ENCODE results near the gene CPPED1.

The CPPED1 gene

DNA sequence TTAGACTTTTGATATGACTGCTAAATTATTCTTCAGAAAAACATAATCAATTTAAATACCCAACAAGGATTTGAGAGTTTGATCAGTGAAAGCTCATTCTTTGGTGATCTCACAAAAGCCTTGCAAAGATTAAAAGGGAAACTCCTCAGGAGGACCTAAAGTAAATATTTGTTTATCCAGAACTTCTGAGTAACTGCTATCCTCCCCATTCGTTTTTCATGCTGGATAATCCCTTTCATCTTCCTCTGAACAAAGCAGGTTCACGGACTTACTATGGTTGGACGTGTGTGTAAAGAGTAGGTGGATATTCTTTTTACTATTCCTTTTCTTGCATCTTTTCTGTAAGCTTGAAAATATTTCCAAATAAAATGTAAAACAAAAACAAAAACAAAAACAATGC is 124.7 kb downstream of the CPPED1 start:
- DNase-seq, result no peak

GRCh38 chr16:12677502-12677901 is 126.2 kb downstream of the CPPED1 start:
- DNase-seq, result no peak

DNA sequence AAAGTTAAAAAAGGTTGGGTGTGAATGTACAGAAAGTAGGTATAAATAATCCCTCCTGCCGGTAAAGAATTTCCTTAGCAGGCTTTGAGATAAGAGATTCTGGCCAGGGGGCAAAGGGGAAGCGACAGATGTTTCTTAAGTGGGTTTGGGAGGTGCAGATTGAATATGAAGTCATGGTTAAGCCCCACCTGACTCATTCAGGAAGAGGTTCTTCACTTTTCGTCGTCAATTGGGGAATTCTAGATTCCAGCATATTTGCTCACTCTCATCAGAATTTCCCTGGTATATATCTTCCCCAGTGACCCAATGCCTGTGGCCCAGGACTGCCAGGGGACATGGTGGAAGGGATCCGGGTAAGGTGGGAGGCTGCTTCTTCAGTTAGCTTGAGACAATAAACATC is 127.8 kb downstream of the CPPED1 start:
- no peak for DNase-seq

GRCh38 chr16:12675046-12675445 is 128.6 kb downstream of the CPPED1 start:
- DNase-seq, result no peak

DNA sequence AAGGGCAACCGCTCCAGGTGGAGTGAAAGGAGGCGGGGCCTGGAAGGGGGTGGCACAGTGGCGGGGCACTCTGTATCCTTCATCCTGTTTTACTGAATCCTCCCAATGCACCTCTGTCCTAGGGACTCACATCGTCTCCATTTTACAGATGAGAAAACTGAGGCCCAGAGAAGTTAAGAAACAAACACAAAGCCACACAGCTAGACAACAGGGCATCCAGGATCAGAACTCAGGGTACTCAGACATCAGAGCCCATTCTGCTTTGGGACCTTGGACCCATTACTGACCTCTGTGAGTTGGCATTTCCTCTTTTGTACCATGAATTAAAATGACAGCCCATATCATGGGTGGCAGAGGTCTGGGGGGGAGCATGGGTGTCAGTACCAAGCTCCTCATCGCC is 129.2 kb downstream of the CPPED1 start:
- DNase-seq, result no peak

DNA sequence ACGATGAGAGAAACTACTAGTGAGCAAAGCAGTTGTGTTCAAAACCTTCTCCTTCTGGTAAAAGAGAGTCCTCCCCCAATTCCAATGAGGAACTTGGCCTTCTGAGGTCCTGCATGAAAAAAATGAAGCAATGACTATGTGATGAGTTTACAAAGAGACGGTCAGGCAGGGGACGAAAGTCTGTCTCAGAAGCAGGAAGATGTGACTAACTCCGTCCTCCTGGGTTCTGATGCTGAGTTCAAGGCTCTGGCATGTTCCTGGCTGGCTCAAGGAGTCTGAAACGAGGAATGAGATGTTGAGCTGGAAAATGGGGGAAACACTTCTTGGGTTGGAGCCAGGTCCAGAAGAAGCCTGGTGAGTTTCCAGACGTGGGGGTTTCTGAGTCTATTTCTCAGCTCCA is 129.6 kb downstream of the CPPED1 start:
- no peak for DNase-seq

DNA sequence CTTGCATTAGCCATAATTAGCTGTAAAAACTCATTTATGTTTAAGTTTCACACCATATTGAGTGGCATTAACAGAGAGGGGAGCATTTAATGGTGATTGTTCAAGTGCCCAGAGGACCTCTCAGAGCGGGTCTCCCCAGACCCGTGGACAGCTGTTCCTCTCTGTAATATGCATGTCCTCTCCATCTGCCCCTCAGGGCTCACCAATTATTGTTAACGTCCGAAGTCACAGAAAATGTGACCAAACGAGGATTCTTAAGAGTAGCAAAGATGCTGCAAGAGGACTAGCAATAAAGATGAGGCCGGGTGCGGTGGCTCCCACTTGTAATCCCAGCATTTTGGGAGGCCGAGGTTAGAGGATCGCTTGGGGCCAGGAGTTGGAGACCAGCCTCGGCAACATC is 130.2 kb downstream of the CPPED1 start:
- no peak for DNase-seq

DNA sequence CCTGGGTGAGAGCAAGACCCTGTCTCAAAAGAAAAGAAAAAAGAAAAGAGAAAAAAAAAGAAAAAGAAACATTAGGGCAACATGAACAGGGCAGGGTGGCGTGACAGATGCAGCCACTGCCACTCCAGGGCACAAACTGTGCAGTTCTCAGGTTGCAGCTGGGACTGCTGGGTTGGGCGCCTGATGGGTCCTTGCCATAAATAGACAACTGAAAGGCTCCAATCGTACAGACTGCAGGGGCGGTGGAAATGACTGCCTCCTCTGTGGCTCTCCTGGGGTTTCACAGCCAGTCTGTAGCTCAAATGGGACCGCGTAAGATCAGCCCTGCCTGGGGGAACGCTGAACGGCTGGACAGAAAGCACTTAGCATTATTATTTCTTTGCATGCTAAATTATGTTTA is 130.7 kb downstream of the CPPED1 start:
- DNase-seq, result no peak

- no peak for DNase-seq
Observed at GRCh38 chr16:12669908-12670307, 133.8 kb downstream of the CPPED1 start.

- no peak for DNase-seq
Observed at GRCh38 chr16:12667909-12668308, 135.8 kb downstream of the CPPED1 start.

GRCh38 chr16:12664164-12664733 is 139.4 kb downstream of the CPPED1 start:
- no peak for DNase-seq

- DNase-seq, result no peak
Observed at GRCh38 chr16:12661656-12662172, 142.0 kb downstream of the CPPED1 start.

- no peak for DNase-seq
Observed at GRCh38 chr16:12659871-12660270, 143.8 kb downstream of the CPPED1 start.

- no peak for DNase-seq
Observed at GRCh38 chr16:12658506-12658905, 145.2 kb downstream of the CPPED1 start.

- no peak for DNase-seq
Observed at GRCh38 chr16:12655537-12655936, 148.2 kb downstream of the CPPED1 start.

GRCh38 chr16:12653820-12654392 is 149.8 kb downstream of the CPPED1 start:
- no peak for DNase-seq

DNA sequence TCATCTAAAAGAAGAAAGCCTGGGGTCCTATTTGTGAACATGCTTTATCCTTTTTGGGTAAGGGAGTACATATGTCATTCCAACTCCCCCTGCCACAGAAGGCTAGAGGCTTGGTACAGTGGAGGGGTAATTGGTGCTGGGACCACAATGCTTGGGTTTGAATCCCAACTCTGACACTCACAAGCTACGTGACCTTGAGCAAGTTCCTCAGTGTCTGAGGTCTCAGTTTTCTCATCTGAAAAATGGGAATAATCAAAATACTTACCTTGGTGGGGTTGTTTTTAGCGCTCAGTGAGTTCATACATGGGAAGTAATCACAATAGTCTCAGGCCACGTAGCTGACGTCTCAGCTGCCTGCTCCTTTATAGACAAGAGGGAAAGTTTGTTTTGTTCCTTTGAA is 150.8 kb downstream of the CPPED1 start:
- no peak for DNase-seq

- no peak for DNase-seq
Observed at GRCh38 chr16:12651765-12652512, 151.7 kb downstream of the CPPED1 start.

- no peak for DNase-seq
Observed at GRCh38 chr16:12649356-12649755, 154.3 kb downstream of the CPPED1 start.

DNA sequence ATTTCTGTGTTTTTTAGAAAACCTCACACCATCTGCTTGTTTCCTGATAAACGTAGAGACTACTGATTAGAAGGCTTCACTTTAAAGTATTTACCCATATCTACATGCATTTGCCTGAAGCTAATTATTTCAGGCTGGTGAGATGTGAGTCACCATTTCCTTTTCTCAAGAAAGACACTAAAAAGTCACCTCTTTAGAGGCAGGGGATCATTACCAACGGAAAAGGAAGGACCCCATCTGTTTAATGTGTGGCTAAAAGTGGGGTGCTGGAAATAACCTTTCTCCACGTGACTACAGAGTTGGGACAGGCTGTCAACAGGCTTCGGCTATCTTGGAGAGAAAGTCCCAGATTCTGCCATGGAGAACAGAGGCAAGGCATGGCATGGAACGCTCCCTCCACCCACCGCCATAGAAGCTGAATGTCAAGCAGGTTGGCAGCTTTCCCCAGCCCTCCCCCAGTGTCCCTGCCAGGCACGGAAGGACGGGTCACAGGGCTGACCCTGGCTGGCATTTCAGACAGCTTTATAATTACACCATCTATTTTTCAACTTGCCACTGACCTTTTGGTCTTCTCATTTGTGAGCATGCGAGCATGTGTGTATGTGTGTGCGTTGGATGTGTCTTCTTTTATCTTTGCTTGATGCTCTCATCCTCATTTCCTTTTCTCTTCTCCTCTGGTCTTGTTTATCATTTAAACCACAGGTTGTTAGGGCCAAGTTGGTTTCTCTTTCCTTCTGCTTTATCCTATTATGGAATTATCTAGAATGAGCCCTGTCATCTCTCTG is 157.0 kb downstream of the CPPED1 start:
- peak; percentile 15 to 48 for DNase-seq

GRCh38 chr16:12646098-12646489 is 157.6 kb downstream of the CPPED1 start:
- no peak for DNase-seq

- DNase-seq, result no peak
Observed at GRCh38 chr16:12643034-12643455, 160.6 kb downstream of the CPPED1 start.

- DNase-seq, result no peak
Observed at GRCh38 chr16:12639044-12639443, 164.6 kb downstream of the CPPED1 start.

Data from hippocampal formation (tissue), 2 donors.